CD14-positive monocyte (primary cell): ENCODE results near the gene CD300E. TPM values are rescaled to one million over a fixed set of nuclear protein-coding genes. Genes with fewer than 3 reads are reported as not detected.
A peak's percentile ranks its signal among the peaks of the same experiment; 100 is the strongest.

Source experiments
- DNase-seq, 3 donors: peaks; one replicate each; pipeline ENCODE4 v3.0.0-alpha.2; 2011 to 2022
- H2AFZ ChIP-seq: 2 replicates; pipeline ENCODE4 v1.6.0; 2012; ENCODE audit warnings: mild to moderate bottlenecking, low read depth, low read length, inconsistent platforms; ENCODE audit not compliant: insufficient read depth, poor library complexity, severe bottlenecking
- H3K27ac ChIP-seq, 2 donors: 1 replicate in 1 of 2; 2 replicates in 1 of 2; pipeline ENCODE4 v1.5.1; 2012 to 2013; ENCODE audit warnings: low read length in 2 of 2, control low read depth in 1 of 2, inconsistent platforms in 1 of 2, low read depth in 1 of 2, mild to moderate bottlenecking in 1 of 2
- H3K27me3 ChIP-seq, 2 donors: one replicate each; pipeline versions ENCODE4 v1.6.0 to v1.6.1; 2011 to 2013; ENCODE audit warnings: low read length in 2 of 2; ENCODE audit not compliant: control insufficient read depth in 2 of 2, insufficient read depth in 2 of 2
- H3K36me3 ChIP-seq, 2 donors: replicated peaks in 1 of 2; 1 replicate in 1 of 2; 2 replicates in 1 of 2; pipeline versions ENCODE4 v1.5.1 to v1.6.1; 2012 to 2013; ENCODE audit warnings: low read length in 2 of 2, control low read depth in 1 of 2, inconsistent platforms in 1 of 2, mild to moderate bottlenecking in 1 of 2; ENCODE audit not compliant: insufficient read depth in 2 of 2, control insufficient read depth in 1 of 2
- H3K4me1 ChIP-seq, 2 donors: 1 replicate in 1 of 2; 2 replicates in 1 of 2; pipeline versions ENCODE4 v1.5.1 to v1.6.1; 2012 to 2013; ENCODE audit warnings: low read length in 2 of 2, control low read depth in 1 of 2, inconsistent platforms in 1 of 2, mild to moderate bottlenecking in 1 of 2, moderate library complexity in 1 of 2; ENCODE audit not compliant: insufficient read depth in 2 of 2, control insufficient read depth in 1 of 2
- H3K4me2 ChIP-seq: replicated peaks from 2 replicates; pipeline ENCODE3; 2012; ENCODE audit warnings: low read length, moderate library complexity, mild to moderate bottlenecking; ENCODE audit not compliant: poor library complexity, severe bottlenecking; ENCODE audit errors: extremely low read depth
- H3K4me3 ChIP-seq, 3 experiments: fragments of 200-600 bp in 1 of 3; sonication (generic) in 1 of 3; replicated peaks in 1 of 3; 1 replicate in 2 of 3; 2 replicates in 1 of 3; pipeline ENCODE4 v1.5.1; 2011 to 2013; ENCODE audit warnings: low read length in 3 of 3, mild to moderate bottlenecking in 3 of 3, control low read depth in 2 of 3, low read depth in 2 of 3, inconsistent platforms in 1 of 3, moderate library complexity in 1 of 3
- H3K79me2 ChIP-seq: 2 replicates; pipeline ENCODE4 v1.6.0; 2012; ENCODE audit warnings: mild to moderate bottlenecking, control low read depth, inconsistent platforms, low read length, moderate library complexity; ENCODE audit not compliant: insufficient read depth
- H3K9ac ChIP-seq: 2 replicates; pipeline ENCODE4 v1.6.0; 2017; ENCODE audit warnings: low read length, mild to moderate bottlenecking; ENCODE audit not compliant: insufficient read depth, poor library complexity, severe bottlenecking
- H3K9me3 ChIP-seq, 2 donors: replicated peaks in 1 of 2; 1 replicate in 1 of 2; 2 replicates in 1 of 2; pipeline versions ENCODE4 v1.5.1 to v1.6.1; 2012 to 2013; ENCODE audit warnings: low read length in 2 of 2, control low read depth in 1 of 2; ENCODE audit not compliant: control insufficient read depth in 1 of 2, insufficient read depth in 1 of 2
- H4K20me1 ChIP-seq: 2 replicates; pipeline ENCODE4 v1.6.0; 2012; ENCODE audit warnings: mild to moderate bottlenecking, low read length, control low read depth, moderate library complexity; ENCODE audit not compliant: insufficient read depth
- H3K27ac Mint-ChIP-seq, 7 donors: one replicate each; pipeline ENCODE4 v1.8.0; 2020; ENCODE audit warnings: mild to moderate bottlenecking in 7 of 7, mixed read lengths in 7 of 7, moderate library complexity in 6 of 7, inconsistent platforms in 2 of 7
- H3K27me3 Mint-ChIP-seq, 3 donors: one replicate each; pipeline ENCODE4 v1.8.0; 2021 to 2022; ENCODE audit warnings: low read depth in 3 of 3, mild to moderate bottlenecking in 3 of 3, mixed read lengths in 3 of 3, moderate library complexity in 3 of 3, inconsistent platforms in 1 of 3
- H3K36me3 Mint-ChIP-seq, 2 donors: one replicate each; pipeline ENCODE4 v1.8.0; 2020; ENCODE audit warnings: mixed read lengths in 2 of 2, inconsistent platforms in 1 of 2, mild to moderate bottlenecking in 1 of 2
- H3K4me1 Mint-ChIP-seq: one replicate; pipeline ENCODE4 v1.8.0; 2020; ENCODE audit warnings: mild to moderate bottlenecking, mixed read lengths
- H3K4me3 Mint-ChIP-seq, 2 donors: one replicate each; pipeline ENCODE4 v1.8.0; 2020; ENCODE audit warnings: mild to moderate bottlenecking in 2 of 2, mixed read lengths in 2 of 2, moderate library complexity in 1 of 2
- H3K9me3 Mint-ChIP-seq, 7 donors: one replicate each; pipeline ENCODE4 v1.8.0; 2020 to 2022; ENCODE audit warnings: mixed read lengths in 7 of 7, mild to moderate bottlenecking in 6 of 7, moderate library complexity in 6 of 7, inconsistent platforms in 2 of 7
- CTCF ChIP-seq: fragments of 200-600 bp; IDR thresholded peaks from one replicate; pipeline ENCODE4 v1.8.0; 2022; ENCODE audit warnings: antibody characterized with exemption, mild to moderate bottlenecking
- WGBS: methylation state at CpG from one replicate; pipeline ENCODE4 v1.1.5; 2013; ENCODE audit warnings: missing lambda C conversion rate; ENCODE audit not compliant: insufficient coverage; 5-methylcytosine and 5-hydroxymethylcytosine counted together
- intact Hi-C, 2 donors: fragments of 100-400 bp; cut with micrococcal nuclease; formaldehyde crosslinking; loops; one replicate each; pipeline versions ENCODE4 v1.15.0 to v1.15.1; 2023
- polyA plus RNA-seq, 3 donors: library from polyadenylated mRNA; depleted of rRNA in 1 of 3; unstranded in 2 of 3; stranded (reverse) in 1 of 3; fragments of 300-500 nt in 2 of 3; fragments of >200 nt in 1 of 3; fragmentation: Illumina TruSeq in 2 of 3; gene quantifications; 1 replicate in 2 of 3; 2 replicates in 1 of 3; pipeline ENCODE4 v1.2.3, GENCODE V29; 2012 to 2021

The CD300E gene
- polyA plus RNA-seq, 3 donors, result 65.0 to 228 (median 122) TPM

DNA sequence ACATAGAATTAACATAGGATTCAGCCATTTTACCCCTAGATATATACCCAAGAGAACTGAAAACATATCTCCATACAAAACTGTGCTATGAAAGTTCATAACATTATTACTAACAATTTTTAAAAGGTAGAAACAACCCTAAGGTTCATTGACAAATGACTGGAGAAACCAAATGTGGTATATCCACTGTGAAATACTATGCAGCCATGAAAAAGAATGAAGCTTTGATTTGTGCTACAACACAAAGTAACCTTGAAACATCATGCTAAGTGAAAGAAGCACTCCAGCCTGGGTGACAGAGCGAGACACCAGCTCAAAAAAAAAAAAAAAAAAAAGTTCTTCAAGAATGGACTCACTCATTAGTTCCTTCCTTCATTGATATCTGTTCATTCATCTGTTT lies 32.0 kb downstream of the CD300E start:
- H3K4me3 ChIP-seq, result no peak overlapping the region
- H3K9me3 ChIP-seq, result no peaks in the 10 kb centered on the region
- Mint-ChIP-seq H3K36me3 (peaks cover 0 to 7% of the 10 kb centered on the region in 2 donors), H3K4me1 (peaks cover 31% of the 10 kb centered on the region), H3K27me3 (peaks cover 7 to 12% (median 8%) of the 10 kb centered on the region in 3 donors), H3K9me3 (no peaks in the 10 kb centered on the region), H3K4me3 (no peak overlapping the region), H3K27ac (peak overlapping the region in 1 of 7 donors; percentile 24)
- no peak overlapping the region for H2AFZ ChIP-seq
- TF ChIP-seq CTCF, result no peak
- no peak overlapping the region for H3K9ac ChIP-seq
- H3K4me1 ChIP-seq, result peaks cover 33 to 35% of the 10 kb centered on the region in 2 donors
- no peaks in the 10 kb centered on the region for H3K79me2 ChIP-seq
- intact Hi-C loops, result no loop called here
- no peak for DNase-seq
- H3K36me3 ChIP-seq, result no peaks in the 10 kb centered on the region
- no CpG with 5 or more reads among the region's 1 CpG for WGBS
- H3K27ac ChIP-seq, result no peak overlapping the region
- no peaks in the 10 kb centered on the region for H4K20me1 ChIP-seq
- H3K27me3 ChIP-seq, result no peaks in the 10 kb centered on the region
- H3K4me2 ChIP-seq, result peak overlapping the region; percentile 21

DNA sequence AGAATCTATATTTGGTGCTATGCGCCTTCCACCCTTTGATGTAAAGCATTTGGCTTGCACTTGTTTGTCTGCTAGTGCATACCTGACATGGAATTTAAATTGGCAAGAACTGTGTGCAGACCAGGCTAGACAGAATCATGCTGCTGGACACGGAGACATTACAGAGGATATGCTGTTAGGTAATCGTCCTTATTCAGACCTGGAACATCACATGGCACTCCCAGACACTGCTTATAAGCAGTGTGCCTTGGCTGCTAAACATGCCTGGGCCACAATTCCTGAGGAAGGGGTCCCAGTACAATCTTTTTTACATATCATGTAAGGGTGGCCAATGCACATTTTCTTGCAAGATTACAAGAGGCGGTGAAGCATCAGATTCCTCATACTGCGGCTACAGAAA lies 37.8 kb downstream of the CD300E start:
- Mint-ChIP-seq H3K4me1 (no peaks in the 10 kb centered on the region), H3K9me3 (peaks cover 5 to 14% (median 10%) of the 10 kb centered on the region in 7 donors), H3K27me3 (peaks cover 4 to 12% (median 8%) of the 10 kb centered on the region in 3 donors), H3K4me3 (no peak overlapping the region), H3K36me3 (peaks cover 0 to 6% of the 10 kb centered on the region in 2 donors), H3K27ac (no peak overlapping the region)
- no peaks in the 10 kb centered on the region for H3K36me3 ChIP-seq
- no peaks in the 10 kb centered on the region for H3K27me3 ChIP-seq
- H3K9ac ChIP-seq, result no peak overlapping the region
- no peak overlapping the region for H3K4me2 ChIP-seq
- no peaks in the 10 kb centered on the region for H3K79me2 ChIP-seq
- H3K4me3 ChIP-seq, result no peak overlapping the region
- 92% methylated on average over 3 of the region's 5 CpGs for WGBS
- DNase-seq, result no peak
- H4K20me1 ChIP-seq, result no peaks in the 10 kb centered on the region
- no peak overlapping the region for H3K27ac ChIP-seq
- peaks cover 8 to 10% of the 10 kb centered on the region in 2 donors for H3K9me3 ChIP-seq
- no peaks in the 10 kb centered on the region for H3K4me1 ChIP-seq
- no peak for TF ChIP-seq CTCF
- H2AFZ ChIP-seq, result no peak overlapping the region
- intact Hi-C loops, result no loop called here
